ENCODE measurements around the gene UTP20. TPM values are rescaled to one million over a fixed set of nuclear protein-coding genes. Genes with fewer than 3 reads are reported as not detected.
"Not testable (repeated sequence)": the region's sequence is repeated elsewhere in the genome, so short reads cannot be mapped to it uniquely, and the experiment has no call there.

The UTP20 gene
- total RNA-seq, 1 donor from 2014 or later = 25.1 TPM

GRCh38 chr12:101327051-101327450, 47.1 kb downstream of the UTP20 start:
- DNase-seq (ENCODE audit: low read depth) = peak; percentile 16

DNA sequence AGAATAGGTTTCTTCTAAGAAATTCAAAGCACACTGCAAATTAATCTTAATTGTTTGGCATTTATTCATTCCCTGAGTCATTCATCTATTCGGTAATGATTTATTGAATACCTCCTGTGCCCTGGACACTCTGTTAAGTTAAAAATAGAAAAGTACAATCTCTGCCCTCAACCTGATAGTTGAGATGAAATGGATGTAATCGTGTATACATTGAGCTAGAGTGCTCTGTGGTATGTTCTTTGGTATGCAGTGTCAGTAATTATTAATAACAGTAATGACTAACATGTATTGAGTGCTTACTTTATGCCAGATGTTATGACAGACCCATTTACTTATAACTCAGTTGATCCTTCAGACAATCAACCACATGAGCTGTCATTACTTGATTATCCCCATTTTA, 47.6 kb downstream of the UTP20 start:
- DNase-seq (ENCODE audit: low read depth) = peak; percentile 50

DNA sequence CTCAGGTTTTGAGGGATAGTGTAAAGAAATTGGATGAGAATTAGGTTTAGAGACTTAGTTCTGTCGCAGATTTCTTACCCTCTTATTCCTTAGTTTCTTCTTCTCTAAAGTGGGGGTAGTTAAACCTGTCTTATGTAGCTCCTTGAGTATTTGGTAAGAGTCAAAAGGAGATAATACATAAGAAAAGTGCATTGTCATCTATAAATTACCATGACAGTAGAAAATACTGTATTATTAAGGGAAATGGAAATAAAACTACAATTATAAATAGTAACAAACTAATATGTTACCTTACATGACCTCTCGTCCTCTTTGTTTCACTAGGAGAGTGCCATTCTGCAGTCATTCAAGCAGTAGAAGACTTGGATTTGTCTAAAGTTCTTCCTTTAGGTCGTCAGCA, 49.0 kb downstream of the UTP20 start:
- no peak for DNase-seq (ENCODE audit: low read depth)

- DNase-seq (ENCODE audit: low read depth) = peak; percentile 82
Measured at GRCh38 chr12:101330631-101331030, 50.7 kb downstream of the UTP20 start.

DNA sequence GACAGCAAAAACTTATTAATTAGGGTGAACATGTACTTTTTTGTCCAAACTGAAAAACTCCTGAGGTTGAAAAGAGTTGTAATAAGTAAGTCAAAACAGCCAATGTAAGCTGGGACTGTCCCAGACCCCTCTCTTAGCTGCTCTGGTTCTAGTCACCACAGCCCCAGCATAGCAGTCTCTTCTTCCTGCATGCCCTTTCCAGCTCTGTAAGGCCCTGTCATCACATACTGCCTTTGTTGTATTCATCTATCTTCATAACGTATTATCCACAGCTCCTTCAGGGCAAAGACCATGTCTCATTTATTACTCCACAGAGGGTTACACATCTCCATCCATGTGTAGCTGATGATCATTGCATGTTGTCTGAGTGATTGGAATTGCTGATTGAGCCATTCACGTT, 56.5 kb downstream of the UTP20 start:
- DNase-seq (ENCODE audit: low read depth) = no peak

DNA sequence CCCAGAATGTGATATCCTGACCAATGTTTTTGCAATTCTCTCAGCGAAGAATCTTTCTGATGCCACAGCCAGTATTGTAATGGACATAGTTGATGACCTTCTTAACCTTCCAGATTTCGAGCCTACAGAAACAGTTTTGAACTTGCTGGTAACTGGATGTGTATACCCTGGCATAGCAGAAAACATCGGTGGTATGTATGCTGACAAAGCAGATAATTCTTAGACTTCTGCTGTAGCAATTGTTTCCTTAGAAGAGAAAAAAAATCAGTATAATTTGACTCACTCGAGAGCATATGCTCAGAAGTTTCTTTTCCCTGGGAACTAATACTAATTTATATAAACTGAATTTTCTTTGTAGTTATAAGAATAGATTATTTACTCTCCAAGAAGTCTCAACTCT, 58.2 kb downstream of the UTP20 start:
- no peak for DNase-seq (ENCODE audit: low read depth)

GRCh38 chr12:101343893-101344292, 64.0 kb downstream of the UTP20 start:
- no peak for DNase-seq (ENCODE audit: low read depth)

DNA sequence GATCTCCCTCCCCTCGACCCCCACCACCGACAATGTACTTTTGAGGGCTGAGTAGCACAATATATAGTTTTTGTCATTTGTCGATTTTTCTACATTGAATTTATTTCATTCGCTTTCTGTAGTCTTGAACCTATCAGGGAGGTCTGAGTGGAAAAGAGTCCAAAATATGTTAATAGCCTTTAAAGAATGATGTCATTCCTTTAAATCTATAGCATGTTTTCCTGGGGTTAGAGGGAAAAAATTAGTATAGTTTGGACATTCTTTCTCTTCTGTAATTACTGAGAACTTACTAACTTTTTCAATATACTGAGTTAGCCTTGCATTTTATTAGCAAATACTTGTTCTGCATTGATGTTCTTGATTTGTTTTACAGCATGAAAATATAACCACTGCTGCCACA, 71.8 kb downstream of the UTP20 start:
- DNase-seq (ENCODE audit: low read depth) = no peak

GRCh38 chr12:101356794-101357193, 76.9 kb downstream of the UTP20 start:
- no peak for DNase-seq (ENCODE audit: low read depth)

GRCh38 chr12:101361455-101361854, 81.5 kb downstream of the UTP20 start:
- DNase-seq (ENCODE audit: low read depth) = no peak

DNA sequence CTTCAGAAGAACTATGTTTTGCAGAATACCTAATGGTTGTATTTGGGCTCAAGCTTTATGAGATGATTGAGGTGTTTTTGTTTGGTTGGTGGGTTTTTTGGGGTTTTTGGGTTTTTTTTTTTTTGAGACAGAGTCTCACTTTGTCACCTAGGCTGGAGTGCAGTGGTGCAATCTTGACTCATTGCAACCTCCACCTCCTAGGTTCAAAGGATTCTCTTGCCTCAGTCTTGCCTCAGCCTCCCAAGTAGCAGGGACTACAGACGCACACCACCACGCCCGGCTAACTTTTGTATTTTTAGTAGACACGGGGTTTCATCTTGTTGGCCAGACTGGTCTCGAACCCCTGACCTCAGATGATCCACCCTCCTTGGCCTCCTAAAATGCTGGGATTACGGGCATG, 88.1 kb downstream of the UTP20 start:
- DNase-seq (ENCODE audit: low read depth) = no peak

- DNase-seq (ENCODE audit: low read depth) = no peak
Measured at GRCh38 chr12:101372431-101372830, 92.5 kb downstream of the UTP20 start.

DNA sequence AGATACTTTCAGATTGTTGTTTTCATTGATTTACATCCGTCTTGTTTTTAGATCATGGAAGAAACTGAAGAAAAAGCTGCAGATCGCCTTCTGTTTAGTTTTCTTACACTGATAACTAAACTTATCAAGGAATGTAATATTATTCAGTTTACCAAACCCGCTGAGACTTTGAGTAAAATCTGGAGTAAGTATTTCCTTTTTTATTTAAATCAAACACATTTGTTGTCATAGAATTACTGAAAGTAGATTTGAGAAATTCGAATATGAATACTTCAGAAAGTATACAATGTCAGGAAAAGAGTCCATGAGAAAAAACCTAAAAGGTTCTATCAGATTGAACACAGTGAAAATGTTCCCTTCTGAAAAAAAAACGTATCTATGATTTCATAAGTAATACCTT, 95.7 kb downstream of the UTP20 start:
- DNase-seq (ENCODE audit: low read depth) = no peak

GRCh38 chr12:101379149-101379548, 99.2 kb downstream of the UTP20 start:
- DNase-seq (ENCODE audit: low read depth) = no peak

DNA sequence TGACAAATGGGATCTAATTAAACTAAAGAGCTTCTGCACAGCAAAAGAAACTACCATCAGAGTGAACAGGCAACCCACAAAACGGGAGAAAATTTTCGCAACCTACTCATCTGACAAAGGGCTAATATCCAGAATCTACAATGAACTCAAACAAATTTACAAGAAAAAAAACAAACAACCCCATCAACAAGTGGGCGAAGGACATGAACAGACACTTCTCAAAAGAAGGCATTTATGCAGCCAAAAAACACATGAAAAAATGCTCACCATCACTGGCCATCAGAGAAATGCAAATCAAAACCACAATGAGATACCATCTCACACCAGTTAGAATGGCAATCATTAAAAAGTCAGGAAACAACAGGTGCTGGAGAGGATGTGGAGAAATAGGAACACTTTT, 111.3 kb downstream of the UTP20 start:
- not testable (repeated sequence) for DNase-seq (ENCODE audit: low read depth)

DNA sequence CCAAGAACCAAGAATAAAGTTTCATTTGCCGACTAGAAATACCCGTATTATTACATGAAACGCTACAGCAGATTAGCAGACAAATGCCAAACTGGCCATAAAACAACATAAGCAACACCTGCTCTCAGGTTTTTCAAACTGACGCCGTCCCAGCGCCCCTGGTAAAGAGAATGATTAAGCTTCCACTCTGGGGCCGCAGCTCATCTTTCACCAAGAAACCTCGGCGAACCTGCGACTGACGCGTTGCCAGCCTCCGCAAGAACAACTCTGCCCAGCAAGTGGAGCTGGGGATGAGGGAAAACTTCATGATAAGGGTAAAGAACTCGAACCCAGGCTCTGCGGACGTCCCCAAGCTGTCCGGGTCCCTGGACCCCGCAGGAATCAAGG, 127.1 kb downstream of the UTP20 start:
- DNase-seq (ENCODE audit: low read depth) = peak; percentile 30

- DNase-seq (ENCODE audit: low read depth) = peak; percentile 64
Measured at GRCh38 chr12:101407436-101408345, 127.8 kb downstream of the UTP20 start, which contains the start of gene ARL1. ARL1 (minus strand) TSS chr12:101407772; CDS start chr12:101407645, 127 bp downstream.

GRCh38 chr12:101410169-101410568, 130.3 kb downstream of the UTP20 start:
- not testable (repeated sequence) for DNase-seq (ENCODE audit: low read depth)

GRCh38 chr12:101414533-101415119, 134.7 kb downstream of the UTP20 start:
- DNase-seq (ENCODE audit: low read depth) = peak; percentile 71

GRCh38 chr12:101415228-101415627, 135.3 kb downstream of the UTP20 start:
- no peak for DNase-seq (ENCODE audit: low read depth)

GRCh38 chr12:101422066-101422465, 142.2 kb downstream of the UTP20 start:
- not testable (repeated sequence) for DNase-seq (ENCODE audit: low read depth)

DNA sequence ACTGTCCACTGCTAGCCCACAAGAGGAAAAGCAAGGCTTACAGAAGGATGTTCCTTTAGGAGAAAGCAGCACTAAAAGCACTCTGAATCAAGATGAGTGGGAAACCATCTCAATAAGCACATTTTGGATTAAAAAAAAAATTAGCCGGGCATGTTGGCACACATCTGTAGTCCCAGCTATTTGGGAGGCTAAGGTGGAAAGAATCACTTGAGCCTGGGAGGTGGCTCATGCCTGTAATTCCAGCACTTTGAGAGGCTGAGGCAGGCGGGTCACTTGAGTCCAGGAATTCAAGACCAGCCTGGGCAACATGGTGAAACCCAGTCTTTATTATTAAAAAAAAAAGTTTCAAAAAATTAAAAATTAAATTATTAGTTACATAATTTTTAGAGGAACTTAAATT, 144.7 kb downstream of the UTP20 start:
- no peak for DNase-seq (ENCODE audit: low read depth)

DNA sequence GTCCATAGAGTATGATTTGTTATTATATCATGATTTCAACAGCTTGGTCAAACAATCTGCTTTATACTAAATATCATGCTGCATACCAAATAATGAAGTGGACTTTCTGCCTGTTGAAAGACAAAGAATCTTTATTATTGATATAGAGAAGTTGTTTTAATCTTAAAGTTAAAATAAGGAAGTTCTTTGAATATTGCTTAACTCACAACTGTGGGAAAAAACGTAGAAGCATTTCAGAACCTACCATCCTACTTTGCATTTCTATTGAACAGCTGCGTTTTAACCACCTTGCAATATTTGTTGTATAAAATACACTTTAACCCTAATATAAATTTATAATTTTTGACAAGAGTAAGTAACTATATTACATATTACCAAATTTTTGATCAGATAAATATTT, 150.6 kb downstream of the UTP20 start:
- DNase-seq (ENCODE audit: low read depth) = no peak
